ENCODE data around the gene TMED9. TPM values are rescaled to one million over a fixed set of nuclear protein-coding genes. Genes with fewer than 3 reads are reported as not detected.
"Not testable (repeated sequence)": the region's sequence is repeated elsewhere in the genome, so short reads cannot be mapped to it uniquely, and the experiment has no call there.

TMED9 gene
- total RNA-seq, 2 experiments from 2014 or later = 99.9 to 111 TPM

- no peaks in the 10 kb centered on the region for H3K27me3 Mint-ChIP-seq
- H3K4me1 Mint-ChIP-seq = no peaks in the 10 kb centered on the region
- H3K27ac Mint-ChIP-seq = no peak overlapping the region
- no peak for ATAC-seq
- no peak for DNase-seq
- H3K36me3 Mint-ChIP-seq = peaks cover 5% of the 10 kb centered on the region
- CTCF ChIA-PET = no interaction called here
- H3K9me3 Mint-ChIP-seq (ENCODE audit: low read depth) = no peaks in the 10 kb centered on the region
- H3K4me3 Mint-ChIP-seq = no peak overlapping the region
Observed at GRCh38 chr5:177611446-177612214, 19.6 kb downstream of the TMED9 start.

DNA sequence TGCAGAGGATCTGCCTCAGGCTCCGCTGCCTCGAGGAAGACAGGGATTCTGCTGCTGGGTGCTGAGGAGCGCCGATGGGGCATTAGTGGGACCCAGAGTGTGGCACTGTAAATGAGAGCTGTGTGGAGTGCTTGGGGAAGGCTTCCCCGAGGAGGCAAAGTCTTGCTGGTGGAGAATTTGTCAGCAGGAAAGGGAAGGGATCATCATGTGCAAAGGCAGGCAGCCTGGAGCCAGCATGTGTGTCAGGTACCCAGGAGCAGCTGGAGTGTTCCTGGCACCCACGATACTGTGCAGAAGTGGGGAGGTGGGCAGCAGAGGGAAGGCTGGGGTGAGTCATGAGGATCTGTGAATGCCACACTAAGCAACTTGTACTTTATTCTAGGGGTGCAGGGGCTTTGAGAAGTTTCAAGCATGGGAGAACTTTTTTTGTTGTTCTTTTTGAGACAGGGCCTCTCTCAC, 20.2 kb downstream of the TMED9 start:
- ATAC-seq = no peak
- H3K27me3 Mint-ChIP-seq = no peaks in the 10 kb centered on the region
- CTCF ChIA-PET = interaction anchor here (0.7 kb wide), 1 partner anchor 14 kb away, joined by 3 read pairs; no protein-coding TSS in a partner anchor
- H3K27ac Mint-ChIP-seq = no peak overlapping the region
- H3K36me3 Mint-ChIP-seq = peaks cover 8% of the 10 kb centered on the region
- H3K4me1 Mint-ChIP-seq = no peaks in the 10 kb centered on the region
- no peaks in the 10 kb centered on the region for H3K9me3 Mint-ChIP-seq (ENCODE audit: low read depth)
- no peak for DNase-seq
- no peak overlapping the region for H3K4me3 Mint-ChIP-seq

DNA sequence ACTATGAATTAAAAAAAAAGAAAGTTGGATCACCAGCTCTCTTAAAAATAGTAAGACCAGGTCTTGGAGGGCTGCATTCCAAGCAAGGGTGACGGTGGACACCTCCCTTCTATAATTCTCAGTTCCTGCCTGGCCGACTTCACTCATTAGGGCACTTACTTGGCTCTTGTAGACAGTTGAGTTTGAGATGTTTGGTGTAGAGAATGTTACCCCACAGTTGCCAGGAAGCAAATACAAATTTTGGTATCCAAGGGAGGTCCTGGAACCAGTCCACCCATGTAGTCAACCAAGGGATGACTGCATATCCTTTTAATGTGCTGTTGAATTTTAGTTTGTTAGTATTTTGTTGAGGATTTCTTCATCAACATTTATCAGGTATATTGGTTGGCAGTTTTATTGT, 28.6 kb downstream of the TMED9 start:
- Mint-ChIP-seq H3K4me1 (no peaks in the 10 kb centered on the region), H3K9me3 (ENCODE audit: low read depth) (no peaks in the 10 kb centered on the region), H3K36me3 (peaks cover 59% of the 10 kb centered on the region), H3K27ac (no peak overlapping the region), H3K4me3 (no peak overlapping the region), H3K27me3 (no peaks in the 10 kb centered on the region)
- CTCF ChIA-PET = no interaction called here
- ATAC-seq = no peak
- DNase-seq = no peak

DNA sequence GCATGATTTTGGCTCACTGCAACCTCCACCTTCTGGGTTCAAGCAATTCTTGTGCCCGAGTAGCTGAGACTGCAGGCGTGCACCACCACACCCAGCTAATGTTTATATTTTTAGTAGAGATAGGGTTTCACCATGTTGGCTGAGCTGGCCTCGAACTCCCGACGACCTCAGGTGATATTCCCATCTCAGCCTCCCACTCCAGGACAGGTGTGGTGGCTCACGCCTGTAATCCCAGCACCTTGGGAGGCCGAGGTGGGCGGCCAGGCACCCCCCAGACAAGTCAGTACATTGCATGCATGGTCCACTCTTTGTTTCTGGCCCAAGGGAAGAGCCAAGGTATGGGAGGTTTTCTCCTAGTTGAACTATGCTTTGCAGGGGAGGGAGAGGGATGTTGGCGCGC, 32.2 kb downstream of the TMED9 start:
- CTCF ChIA-PET; ATAC-seq; H3K9me3 Mint-ChIP-seq (ENCODE audit: low read depth); H3K27ac Mint-ChIP-seq; H3K4me1 Mint-ChIP-seq; H3K27me3 Mint-ChIP-seq; DNase-seq; H3K4me3 Mint-ChIP-seq: not testable (repeated sequence)
- H3K36me3 Mint-ChIP-seq = peaks cover 37% of the 10 kb centered on the region

DNA sequence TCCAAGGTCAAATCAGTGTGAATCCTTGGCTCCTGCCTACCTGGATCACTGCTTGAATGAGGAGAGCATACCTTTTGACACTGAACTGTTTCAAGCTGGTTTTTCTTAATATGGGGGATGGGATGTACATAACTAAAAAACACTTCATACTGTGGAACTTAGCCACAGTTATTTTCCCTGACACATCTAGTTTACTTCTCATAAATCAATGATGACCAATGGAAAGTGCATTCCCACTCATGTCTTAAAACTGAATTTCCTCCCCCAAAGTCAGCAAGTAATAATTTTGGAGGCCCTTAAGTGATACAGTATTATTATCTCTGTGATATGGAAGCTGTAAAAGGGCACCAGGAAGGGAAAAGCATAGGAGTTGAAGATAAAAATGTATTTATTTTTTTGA, 38.2 kb downstream of the TMED9 start:
- not testable (repeated sequence) for ATAC-seq; H3K36me3 Mint-ChIP-seq; H3K4me1 Mint-ChIP-seq; H3K4me3 Mint-ChIP-seq; H3K9me3 Mint-ChIP-seq (ENCODE audit: low read depth); DNase-seq; H3K27me3 Mint-ChIP-seq; H3K27ac Mint-ChIP-seq
- CTCF ChIA-PET = interaction anchor here (0.7 kb wide), 1 partner anchor 23 kb away, joined by 3 read pairs; no protein-coding TSS in a partner anchor

- ATAC-seq; H3K4me3 Mint-ChIP-seq; H3K9me3 Mint-ChIP-seq (ENCODE audit: low read depth); H3K27me3 Mint-ChIP-seq; DNase-seq; H3K4me1 Mint-ChIP-seq; H3K27ac Mint-ChIP-seq; CTCF ChIA-PET: not testable (repeated sequence)
- peaks cover 14% of the 10 kb centered on the region for H3K36me3 Mint-ChIP-seq
Observed at GRCh38 chr5:177634912-177635311, 42.9 kb downstream of the TMED9 start.

DNA sequence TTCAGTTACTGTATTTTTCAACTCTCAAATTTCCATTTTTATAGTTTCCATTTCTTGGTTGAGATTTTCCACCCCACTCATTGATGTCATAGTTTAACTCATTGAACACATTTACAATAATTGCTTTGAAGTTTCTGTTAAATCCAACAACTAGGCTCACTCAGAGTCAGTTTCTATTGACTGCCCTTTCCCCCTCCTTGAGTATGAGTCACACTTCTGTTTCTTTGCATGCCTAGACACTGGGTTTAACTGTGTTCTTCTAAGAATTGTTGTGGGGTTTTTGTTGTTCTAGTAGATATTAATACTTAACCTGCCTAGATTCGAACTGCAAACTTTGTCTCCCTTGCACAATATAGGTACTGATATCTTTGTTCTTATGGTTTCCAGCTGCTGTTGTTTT, 53.5 kb downstream of the TMED9 start:
- CTCF ChIA-PET; H3K4me1 Mint-ChIP-seq; H3K9me3 Mint-ChIP-seq (ENCODE audit: low read depth); ATAC-seq; H3K27ac Mint-ChIP-seq; H3K4me3 Mint-ChIP-seq; H3K27me3 Mint-ChIP-seq; DNase-seq: not testable (repeated sequence)
- H3K36me3 Mint-ChIP-seq = peaks cover 26% of the 10 kb centered on the region

Other genes with a start within 250 kb of the TMED9 start
- gene LMAN2, start 240.5 kb upstream of the TMED9 start, total RNA-seq = 100 to 1,000 TPM; 133 to 140 TPM
- gene RGS14, start 234.3 kb upstream of the TMED9 start, total RNA-seq = 10 to 100 TPM; 52.3 to 93.0 TPM
- under 1 TPM; 0.19 to 0.85 TPM for gene SLC34A1, start 207.8 kb upstream of the TMED9 start, total RNA-seq
- gene PFN3, start 191.5 kb upstream of the TMED9 start, total RNA-seq = not detected
- gene F12, start 182.6 kb upstream of the TMED9 start, total RNA-seq = 1 to 10 TPM; 1.3 to 2.2 TPM
- 100 to 1,000 TPM; 112 to 159 TPM for gene GRK6, start 165.5 kb upstream of the TMED9 start, total RNA-seq
- gene PRR7, start 145.4 kb upstream of the TMED9 start, total RNA-seq = 1 to 10 TPM; 3.1 to 5.3 TPM
- gene DBN1, start 118.6 kb upstream of the TMED9 start, total RNA-seq = 100 to 1,000 TPM in 1 of 2 experiments, 10 to 100 TPM in 1; 81.5 to 128 TPM
- 10 to 100 TPM; 72.9 to 81.2 TPM for gene PDLIM7, start 94.6 kb upstream of the TMED9 start, total RNA-seq
- gene DOK3, start 82.4 kb upstream of the TMED9 start, total RNA-seq = 1 to 10 TPM; 3.3 to 5.7 TPM
- gene DDX41, start 75.2 kb upstream of the TMED9 start, total RNA-seq = 100 to 1,000 TPM; 126 to 130 TPM
- 100 to 1,000 TPM in 1 of 2 experiments, 10 to 100 TPM in 1; 77.5 to 116 TPM for gene FAM193B, start 37.6 kb upstream of the TMED9 start, total RNA-seq
- gene B4GALT7, start 7.9 kb downstream of the TMED9 start, total RNA-seq = 10 to 100 TPM; 16.8 to 17.2 TPM
- 1 to 10 TPM in 1 of 2 experiments, under 1 TPM in 1; 0.54 to 6.9 TPM for gene FAM153A, start 190.7 kb downstream of the TMED9 start, total RNA-seq

Data from activated CD8-positive, alpha-beta memory T cell treated with anti-CD3 and anti-CD28 coated beads, Interleukin-2, amount 10 ng/mL, durations not matched to agents 7 days and 5 days (primary cell).